ENCODE measurements around the gene RRBP1.

The RRBP1 gene

GRCh38 chr20:17648791-17649730 lies 33.0 kb downstream of the RRBP1 start:
- DNase-seq (ENCODE audit: low spot score) = no peak

DNA sequence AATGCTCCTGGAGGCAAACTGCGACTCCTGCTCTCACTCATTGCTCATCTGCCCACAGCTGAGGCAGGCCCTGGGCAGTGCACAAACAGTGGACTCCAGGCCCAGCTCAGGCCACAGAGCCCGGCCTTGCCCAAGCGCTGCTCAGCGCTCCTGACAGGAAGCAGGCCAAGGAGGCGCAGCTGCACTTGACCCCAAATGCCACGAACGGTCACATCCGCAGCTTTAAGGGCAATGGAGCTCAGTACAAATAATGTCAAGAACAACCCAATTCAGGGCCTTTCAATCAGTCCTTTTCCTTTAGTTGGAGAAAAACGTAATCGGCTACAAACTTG lies 33.8 kb downstream of the RRBP1 start:
- DNase-seq (ENCODE audit: low spot score) = no peak

DNA sequence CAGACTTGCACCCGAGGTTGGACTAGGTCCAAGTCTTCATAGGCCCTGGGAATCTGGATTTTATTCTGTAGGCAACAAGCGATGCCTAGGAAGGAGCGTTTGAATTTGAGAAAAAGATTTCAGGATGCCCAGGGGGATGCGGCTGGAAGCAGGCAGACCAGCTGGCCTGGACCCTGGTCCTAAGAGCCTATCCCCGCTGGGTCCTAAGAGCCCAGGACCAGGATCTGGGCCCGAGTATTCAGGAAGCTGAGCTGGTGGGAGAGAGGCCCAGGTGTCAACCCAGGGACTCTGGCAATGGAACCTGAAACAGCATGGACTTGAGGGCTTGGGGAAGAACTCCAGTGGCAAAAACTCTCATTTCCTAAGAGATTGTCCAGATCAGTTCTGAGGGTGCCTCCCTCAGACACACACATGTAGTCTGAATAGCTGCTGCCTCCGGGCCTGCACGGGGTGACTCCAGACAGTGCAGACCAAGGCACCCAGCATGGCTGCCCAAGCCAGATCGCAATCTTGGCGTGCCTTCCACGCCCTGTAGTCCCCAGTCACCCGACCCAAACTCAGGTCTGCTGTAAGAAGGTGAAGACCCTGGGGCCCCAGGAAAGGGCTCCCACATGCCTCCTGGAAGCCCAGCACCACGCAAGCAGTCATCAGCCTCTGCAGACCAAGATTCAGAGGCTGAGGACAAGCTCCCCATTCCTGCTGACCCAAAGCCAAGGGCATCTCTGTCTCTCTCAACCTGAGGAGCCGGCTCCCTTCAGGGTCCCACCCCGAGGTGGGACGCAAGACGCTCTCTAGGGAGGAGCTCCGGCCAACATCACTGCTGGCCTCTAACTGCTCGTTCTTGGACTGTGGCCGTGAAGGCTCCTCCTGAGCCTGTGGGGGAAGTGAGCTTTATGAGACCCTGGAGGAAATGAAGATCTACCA lies 34.4 kb downstream of the RRBP1 start:
- no peak for DNase-seq (ENCODE audit: low spot score)

DNA sequence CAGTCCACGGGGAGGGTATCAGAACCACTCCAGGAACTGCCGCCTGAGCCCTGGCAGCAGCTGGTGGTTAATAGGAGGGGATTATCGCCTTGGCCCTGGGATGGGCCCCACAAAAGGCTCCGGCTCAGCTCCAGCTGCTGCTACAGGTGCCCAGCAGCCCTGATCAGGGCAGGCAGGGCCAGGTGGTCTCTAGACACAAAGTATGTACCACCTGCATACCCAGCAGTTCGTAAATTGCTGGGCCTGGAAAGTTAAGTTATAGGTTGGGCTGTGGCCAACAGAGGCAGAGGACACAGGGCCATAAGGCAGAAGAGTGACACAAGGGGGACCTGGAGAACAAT lies 35.1 kb downstream of the RRBP1 start:
- no peak for DNase-seq (ENCODE audit: low spot score)

GRCh38 chr20:17646209-17646960 lies 35.7 kb downstream of the RRBP1 start:
- no peak for DNase-seq (ENCODE audit: low spot score)

GRCh38 chr20:17645546-17646208 lies 36.4 kb downstream of the RRBP1 start:
- DNase-seq (ENCODE audit: low spot score) = no peak

- no peak for DNase-seq (ENCODE audit: low spot score)
Measured at GRCh38 chr20:17645010-17645409, 37.0 kb downstream of the RRBP1 start.

DNA sequence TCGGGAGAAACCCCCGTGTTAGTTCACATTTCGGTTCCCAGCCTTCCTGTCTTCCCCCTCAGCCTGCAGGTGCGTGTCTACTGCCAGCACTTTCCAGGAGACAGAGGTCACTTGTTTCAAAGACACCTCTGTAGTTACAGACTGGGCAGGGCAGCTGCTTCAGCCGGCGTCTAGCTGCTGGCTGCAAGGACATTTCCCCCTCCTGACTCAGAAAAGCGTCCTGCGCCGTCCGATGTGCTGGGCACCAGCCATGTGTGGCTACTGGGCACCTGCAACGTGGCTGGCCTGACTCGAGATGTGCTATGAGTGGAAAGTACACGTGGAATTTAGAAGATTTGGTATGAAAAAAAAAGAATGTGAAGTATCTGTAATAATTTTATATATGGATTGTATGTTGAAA lies 37.6 kb downstream of the RRBP1 start:
- no peak for DNase-seq (ENCODE audit: low spot score)

DNA sequence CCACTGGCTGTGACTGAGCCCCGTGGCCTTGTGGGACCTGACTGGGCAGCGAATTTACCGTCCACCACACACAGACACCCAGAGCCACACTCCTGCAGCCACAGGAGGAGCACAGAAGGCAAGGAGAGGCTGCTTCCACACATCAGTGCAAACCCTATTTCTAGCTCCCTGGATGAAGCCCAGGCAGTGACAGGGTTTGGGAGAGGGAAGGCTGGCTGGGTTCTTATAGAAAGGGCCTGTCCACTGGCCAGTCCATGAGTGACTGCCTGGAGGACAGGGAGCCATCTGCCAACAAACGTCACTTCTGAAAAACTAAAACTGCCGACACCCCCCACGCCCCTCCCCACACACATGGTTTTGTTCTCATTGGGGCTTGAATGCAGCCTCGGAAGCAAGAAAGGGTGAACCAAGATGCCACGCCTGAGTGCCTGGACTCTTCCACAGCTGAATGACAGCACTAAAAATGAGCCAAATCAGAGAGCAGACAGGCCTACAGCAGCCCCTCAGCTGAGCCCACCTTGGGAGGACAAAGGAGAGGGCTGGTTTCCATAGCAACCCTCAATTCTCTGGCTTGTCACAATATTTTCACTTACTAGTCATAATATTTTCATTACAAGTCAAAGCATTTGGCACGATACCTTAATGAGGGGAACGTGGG lies 38.4 kb downstream of the RRBP1 start:
- no peak for DNase-seq (ENCODE audit: low spot score)

GRCh38 chr20:17642404-17643269 lies 39.4 kb downstream of the RRBP1 start:
- no peak for DNase-seq (ENCODE audit: low spot score)

GRCh38 chr20:17641993-17642392 lies 40.0 kb downstream of the RRBP1 start:
- no peak for DNase-seq (ENCODE audit: low spot score)

DNA sequence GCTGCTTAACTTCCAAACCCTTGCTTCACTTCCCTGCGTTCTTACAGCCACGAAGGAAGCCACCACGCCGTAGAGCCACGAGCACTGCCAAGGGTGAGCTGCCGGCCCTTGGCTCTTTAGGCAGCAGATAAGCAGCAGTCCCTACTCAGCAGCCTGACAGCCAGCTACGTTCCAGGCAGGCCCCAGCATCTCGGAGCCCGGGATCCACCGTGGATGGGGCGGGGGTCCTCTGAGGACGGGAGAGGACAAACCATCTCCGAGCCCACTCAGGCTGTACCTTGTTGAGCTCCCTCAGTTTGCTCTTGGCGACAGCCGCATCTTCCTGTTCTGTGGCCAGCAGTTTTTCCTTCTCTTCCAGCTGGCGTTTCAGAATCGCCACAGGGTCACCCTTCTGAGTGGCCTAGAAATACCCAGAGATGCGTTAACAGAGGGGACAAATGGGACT lies 40.5 kb downstream of the RRBP1 start:
- DNase-seq (ENCODE audit: low spot score) = no peak

- DNase-seq (ENCODE audit: low spot score) = no peak
Measured at GRCh38 chr20:17640875-17641378, 41.1 kb downstream of the RRBP1 start.

GRCh38 chr20:17640146-17640874 lies 41.7 kb downstream of the RRBP1 start:
- no peak for DNase-seq (ENCODE audit: low spot score)

- no peak for DNase-seq (ENCODE audit: low spot score)
Measured at GRCh38 chr20:17638835-17639407, 43.1 kb downstream of the RRBP1 start.

GRCh38 chr20:17637985-17638640 lies 43.9 kb downstream of the RRBP1 start:
- no peak for DNase-seq (ENCODE audit: low spot score)

DNA sequence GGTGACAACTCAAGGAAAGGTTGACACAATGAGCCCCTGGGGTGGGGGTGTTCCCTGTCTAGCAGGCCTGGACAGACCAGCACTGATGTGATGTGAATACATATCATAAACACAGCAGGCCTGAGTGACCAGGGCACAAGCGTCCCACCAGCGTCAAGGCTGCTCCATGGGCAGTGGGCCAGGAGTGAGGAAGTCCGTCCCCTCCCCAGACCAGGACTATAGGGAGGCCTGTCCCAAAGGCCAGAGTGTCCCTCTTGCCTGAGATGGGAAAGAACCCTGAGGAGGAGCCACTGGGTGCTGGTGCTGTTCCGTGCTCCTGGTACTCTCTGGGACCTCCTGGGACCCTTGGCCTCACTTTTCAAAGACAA lies 44.6 kb downstream of the RRBP1 start:
- DNase-seq (ENCODE audit: low spot score) = no peak
